ENCODE data around the gene DENND10. TPM values are rescaled to one million over a fixed set of nuclear protein-coding genes. Genes with fewer than 3 reads are reported as not detected.

DENND10 gene
- total and polyA plus RNA-seq, 8 donors = 8.9 to 82.3 (median 27.9) TPM

- H3K9me3 ChIP-seq = no peaks in the 10 kb centered on the region
- intact Hi-C loops (cut with DNase I; ENCODE audit: low total_unique reads) = no loop called here
- no peak for DNase-seq
- H3K27ac ChIP-seq = no peak overlapping the region
- no peak overlapping the region for H3K4me3 ChIP-seq
- WGBS, 5 donors = 91 to 93% (median 92%) methylated on average over 9 of the region's 9 CpGs
- TF ChIP-seq CTCF (IDR thresholded peaks at IDR 0.05) (no peak), EP300 (IDR thresholded peaks at IDR 0.05) (no peak), POLR2AphosphoS5 (IDR thresholded peaks at IDR 0.05) (no peak), POLR2A (IDR thresholded peaks at IDR 0.05) (no peak)
- H3K27me3 ChIP-seq = no peaks in the 10 kb centered on the region
- peaks cover 5 to 30% (median 14%) of the 10 kb centered on the region in 4 donors for H3K4me1 ChIP-seq
- peaks cover 61 to 88% (median 78%) of the 10 kb centered on the region in 4 donors for H3K36me3 ChIP-seq
Observed at GRCh38 chr10:119070395-119071165, 33.3 kb upstream of the DENND10 start.

- no peak overlapping the region for H3K27ac ChIP-seq
- TF ChIP-seq EP300 (IDR thresholded peaks at IDR 0.05) = no peak
- intact Hi-C loops (cut with DNase I; ENCODE audit: low total_unique reads) = no loop called here
- no peaks in the 10 kb centered on the region for H3K27me3 ChIP-seq
- WGBS, 5 donors = 79 to 84% (median 82%) methylated on average over 6 of the region's 6 CpGs
- DNase-seq = no peak
- no peaks in the 10 kb centered on the region for H3K9me3 ChIP-seq
- peaks cover 39 to 58% (median 47%) of the 10 kb centered on the region in 4 donors for H3K36me3 ChIP-seq
- H3K4me1 ChIP-seq = peaks cover 19 to 58% (median 37%) of the 10 kb centered on the region in 4 donors
- no peak overlapping the region for H3K4me3 ChIP-seq
Observed at GRCh38 chr10:119073584-119073983, 30.3 kb upstream of the DENND10 start.

- H3K27ac ChIP-seq = peak overlapping the region in 3 of 5 donors; percentile 98 to 100 (median 98)
- no peaks in the 10 kb centered on the region for H3K9me3 ChIP-seq
- 16 to 21% (median 18%) methylated on average over 10 of the region's 10 CpGs for WGBS, 5 donors
- intact Hi-C loops (cut with DNase I; ENCODE audit: low total_unique reads) = no loop called here
- H3K36me3 ChIP-seq = peaks cover 0 to 8% (median under 1%) of the 10 kb centered on the region in 4 donors
- TF ChIP-seq EP300 (IDR thresholded peaks at IDR 0.05) (no peak), CTCF (IDR thresholded peaks at IDR 0.05) (no peak), POLR2AphosphoS5 (IDR thresholded peaks at IDR 0.05) (no peak), POLR2A (IDR thresholded peaks at IDR 0.05) (no peak)
- peak overlapping the region; percentile 80 to 96 (median 88) for H3K4me3 ChIP-seq
- no peak for DNase-seq
- H3K4me1 ChIP-seq = peaks cover 24 to 63% (median 46%) of the 10 kb centered on the region in 4 donors
- no peaks in the 10 kb centered on the region for H3K27me3 ChIP-seq
Observed at GRCh38 chr10:119078422-119079179, 25.3 kb upstream of the DENND10 start.

- intact Hi-C loops (cut with DNase I; ENCODE audit: low total_unique reads) = no loop called here
- Histone ChIP-seq H3K4me3 (peak overlapping the region; percentile 80 to 96 (median 88)), H3K27me3 (no peaks in the 10 kb centered on the region), H3K9me3 (no peaks in the 10 kb centered on the region), H3K36me3 (no peaks in the 10 kb centered on the region), H3K4me1 (peaks cover 17 to 53% (median 40%) of the 10 kb centered on the region in 4 donors), H3K27ac (peak overlapping the region; percentile 98 to 100 (median 99))
- 0 to 1% (median 0%) methylated on average over 24 to 48 of the region's 48 CpGs for WGBS, 5 donors
- TF ChIP-seq CTCF (IDR thresholded peaks at IDR 0.05) = no peak
- TF ChIP-seq POLR2AphosphoS5 (IDR thresholded peaks at IDR 0.05) = peak in 2 of 3 donors; percentile 60 to 74
- TF ChIP-seq POLR2A (IDR thresholded peaks at IDR 0.05) = no peak
- DNase-seq = peak; percentile 78 to 93
Observed at GRCh38 chr10:119079599-119080520, 24.1 kb upstream of the DENND10 start.

Measured in stomach (tissue), 9 donors.